A673 (cell line): Measurements from ENCODE around the gene STX7. TPM values are rescaled to one million over a fixed set of nuclear protein-coding genes. Genes with fewer than 3 reads are reported as not detected.

Experiments
- BruUV-seq: library from RNA; stranded (reverse); fragments of 400-500 nt; replicated peaks from 2 replicates; lab custom pipeline; 2021; lab: Mats Ljungman, UMichigan
- CTCF ChIA-PET: fragments of 300-600 bp; sonication (Branson Sonifier 250); formaldehyde crosslinking; loops from one replicate; lab custom pipeline; 2022; ENCODE audit warnings: antibody characterized with exemption; lab: Charles Lee
- POLR2A ChIA-PET: fragments of 300-600 bp; sonication (Branson Sonifier 250); formaldehyde crosslinking; loops from one replicate; lab custom pipeline; 2022; ENCODE audit warnings: antibody characterized with exemption; ENCODE audit not compliant: low non-redundant PET; lab: Charles Lee
- DNase-seq: peaks from one replicate; pipeline ENCODE4 v3.0.0-alpha.2; 2015; ENCODE audit warnings: low spot score
- H3K27ac ChIP-seq: fragments of 200-600 bp; sonication (generic); 2 replicates; pipeline ENCODE4 v1.5.1; 2016; ENCODE audit warnings: mixed run types, low read depth, mild to moderate bottlenecking, mixed read lengths, antibody characterized with exemption, low read length; ENCODE audit not compliant: poor library complexity, severe bottlenecking
- H3K27me3 ChIP-seq: fragments of 200-600 bp; sonication (generic); replicated peaks from 2 replicates; pipeline ENCODE4 v1.6.1; 2017; ENCODE audit warnings: mixed run types, low read depth, mild to moderate bottlenecking, mixed read lengths, antibody characterized with exemption, low read length; ENCODE audit not compliant: insufficient read depth, poor library complexity
- H3K36me3 ChIP-seq: fragments of 200-600 bp; sonication (generic); 2 replicates; pipeline ENCODE4 v1.6.1; 2016; ENCODE audit warnings: mixed run types, mild to moderate bottlenecking, mixed read lengths, antibody characterized with exemption, low read length; ENCODE audit not compliant: insufficient read depth, poor library complexity, severe bottlenecking
- H3K4me1 ChIP-seq: fragments of 200-600 bp; sonication (generic); 2 replicates; pipeline ENCODE4 v1.6.1; 2017; ENCODE audit warnings: mixed run types, mild to moderate bottlenecking, mixed read lengths, antibody characterized with exemption, low read length; ENCODE audit not compliant: insufficient read depth, poor library complexity, severe bottlenecking
- H3K4me3 ChIP-seq: fragments of 200-600 bp; sonication (generic); 2 replicates; pipeline ENCODE4 v1.5.1; 2016; ENCODE audit warnings: low read depth, mixed run types, mild to moderate bottlenecking, mixed read lengths, low read length; ENCODE audit not compliant: poor library complexity, severe bottlenecking
- H3K9me3 ChIP-seq: fragments of 200-600 bp; sonication (generic); 2 replicates; pipeline ENCODE4 v1.6.1; 2016; ENCODE audit warnings: mixed run types, low read depth, mild to moderate bottlenecking, mixed read lengths, antibody characterized with exemption, low read length; ENCODE audit not compliant: poor library complexity, severe bottlenecking
- CTCF ChIP-seq: fragments of 300-800, 200-600 bp; sonication (generic); conservative IDR thresholded peaks from 2 replicates; pipeline ENCODE4 v1.5.1; 2017; ENCODE audit warnings: low read depth, mild to moderate bottlenecking, antibody characterized with exemption, low read length, moderate library complexity, mixed read lengths
- EZH2 ChIP-seq: fragments of 200-600 bp; sonication (generic); IDR thresholded peaks from 2 replicates; pipeline ENCODE4 v1.6.1; 2017; ENCODE audit warnings: borderline replicate concordance, low read depth, mild to moderate bottlenecking, mixed read lengths, antibody characterized with exemption, low read length; ENCODE audit not compliant: poor library complexity, severe bottlenecking
- intact Hi-C: fragments of 100-400 bp; cut with micrococcal nuclease; formaldehyde crosslinking; loops from one replicate; pipeline ENCODE4 v1.10.0; 2022; ENCODE audit not compliant: unreplicated experiment
- total RNA-seq: library from RNA; stranded (reverse); gene quantifications from 2 replicates; pipeline ENCODE4 v1.2.3, GENCODE V29; 2021

Gene STX7
- total RNA-seq, 1 experiment from 2014 or later, result 19.5 TPM

GRCh38 chr6:132423839-132424238, 89.1 kb downstream of the STX7 start:
- TF ChIP-seq EZH2 (no peak), CTCF (no peak)
- Histone ChIP-seq H3K4me3 (no peak overlapping the region), H3K9me3 (no peaks in the 10 kb centered on the region), H3K4me1 (no peaks in the 10 kb centered on the region), H3K36me3 (no peaks in the 10 kb centered on the region), H3K27ac (no peak overlapping the region), H3K27me3 (peaks cover 9% of the 10 kb centered on the region)
- CTCF ChIA-PET, result no interaction called here
- intact Hi-C loops, result no loop called here
- POLR2A ChIA-PET, result no interaction called here
- no TSS peak for BruUV-seq
- DNase-seq, result no peak

GRCh38 chr6:132418235-132418965, 94.5 kb downstream of the STX7 start:
- Histone ChIP-seq H3K27me3 (peaks cover 21% of the 10 kb centered on the region), H3K9me3 (peaks cover 6% of the 10 kb centered on the region), H3K4me3 (no peak overlapping the region), H3K4me1 (no peaks in the 10 kb centered on the region), H3K27ac (no peak overlapping the region), H3K36me3 (no peaks in the 10 kb centered on the region)
- no peak for DNase-seq
- POLR2A ChIA-PET, result no interaction called here
- TF ChIP-seq EZH2 (no peak), CTCF (no peak)
- CTCF ChIA-PET, result interaction anchor here (0.5 kb wide), 1 partner anchor 125 kb away, joined by 6 read pairs; no protein-coding TSS in a partner anchor
- BruUV-seq, result no TSS peak
- intact Hi-C loops, result no loop called here

- no peak for DNase-seq
- no TSS peak for BruUV-seq
- ChIA-PET POLR2A (no interaction called here), CTCF (no interaction called here)
- TF ChIP-seq CTCF (no peak), EZH2 (no peak)
- intact Hi-C loops, result no loop called here
- no peak overlapping the region for H3K4me3 ChIP-seq
- H3K9me3 ChIP-seq, result peaks cover 6% of the 10 kb centered on the region
- H3K27ac ChIP-seq, result no peak overlapping the region
- peaks cover 57% of the 10 kb centered on the region for H3K27me3 ChIP-seq
- no peaks in the 10 kb centered on the region for H3K36me3 ChIP-seq
- no peaks in the 10 kb centered on the region for H3K4me1 ChIP-seq
Observed at GRCh38 chr6:132414761-132415160, 98.2 kb downstream of the STX7 start.
